ENCODE measurements around the gene CEACAM1.

- TF ChIP-seq CTCF (IDR thresholded peaks at IDR 0.05) (no peak), REST (IDR thresholded peaks at IDR 0.05; ENCODE audit: insufficient read depth in 1 of 2, low read depth in 2 of 2, low read length in 1 of 2) (no peak)
Observed at GRCh38 chr19:42560731-42561130, 32.5 kb upstream of the CEACAM1 start.
